Measurements from ENCODE around the gene TMEM51. TPM values are rescaled to one million over a fixed set of nuclear protein-coding genes. Genes with fewer than 3 reads are reported as not detected.

TMEM51 gene
- total RNA-seq, 1 experiment from 2014 or later, result 10.4 TPM

GRCh38 chr1:15160626-15161025, 7.1 kb downstream of the TMEM51 start (continued):
- TF ChIP-seq, protein P1, sequence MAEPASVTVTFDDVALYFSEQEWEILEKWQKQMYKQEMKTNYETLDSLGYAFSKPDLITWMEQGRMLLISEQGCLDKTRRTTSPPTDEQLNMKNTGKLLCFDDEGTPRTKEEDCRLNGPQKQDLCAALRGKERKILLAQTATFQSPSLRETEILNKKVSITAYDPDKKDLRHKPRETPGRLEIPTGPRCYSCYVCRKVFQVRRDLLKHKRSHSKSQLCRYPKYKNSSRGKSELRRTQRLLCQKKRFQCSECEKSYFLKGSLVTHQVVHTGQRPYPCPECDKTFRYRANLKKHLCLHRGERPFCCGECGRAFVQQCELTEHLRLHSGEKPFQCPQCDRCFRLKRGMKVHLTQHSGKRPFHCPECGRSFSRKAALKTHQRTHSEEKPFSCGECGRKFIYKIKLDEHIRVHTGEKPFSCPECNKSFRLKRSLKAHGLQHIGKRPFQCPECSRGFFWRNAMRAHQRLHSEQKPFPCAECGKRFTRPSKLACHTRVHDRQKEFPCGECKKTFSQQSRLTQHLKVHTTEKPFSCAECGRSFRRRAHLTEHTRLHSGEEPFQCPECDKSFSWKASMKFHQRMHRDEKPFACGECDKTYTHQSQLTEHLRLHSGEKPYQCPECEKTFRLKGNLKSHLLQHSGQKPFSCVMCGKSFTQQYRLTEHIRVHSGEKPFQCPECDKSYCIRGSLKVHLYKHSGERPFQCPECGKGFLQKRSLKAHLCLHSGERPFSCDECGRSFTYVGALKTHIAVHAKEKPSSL (CRISPR knock-in tag; conservative IDR thresholded peaks at IDR 0.05), result no peak

DNA sequence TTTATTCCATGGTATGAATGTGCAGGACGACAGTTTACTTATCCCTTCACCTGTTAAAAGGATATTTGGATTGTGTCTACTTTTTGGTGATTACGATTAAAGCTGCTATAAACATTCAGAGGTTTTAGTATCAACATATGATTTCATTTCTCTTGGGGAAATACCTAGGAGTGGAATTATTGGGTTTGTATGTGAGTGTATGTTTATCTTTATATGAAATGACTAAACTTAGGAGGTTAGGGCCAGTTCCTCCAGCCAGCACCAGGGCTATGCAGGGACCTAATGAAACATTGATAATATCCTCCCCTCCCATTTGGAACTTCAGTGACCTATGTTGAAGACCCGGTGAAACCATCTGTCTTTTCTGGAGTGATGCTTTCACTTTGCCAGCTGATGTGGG, 13.8 kb downstream of the TMEM51 start:
- no peaks in the 10 kb centered on the region for H3K27me3 Mint-ChIP-seq (ENCODE audit: low read depth)
- H3K27ac Mint-ChIP-seq, result no peak overlapping the region
- ChIA-PET CTCF (no interaction called here), POLR2A (no interaction called here)
- no peak overlapping the region for H3K4me3 Mint-ChIP-seq
- 0 out of 2 replicates have a peak, but pooled peaks cover 3% of the 10 kb centered on the region for H3K9me3 Mint-ChIP-seq
- H3K4me1 Mint-ChIP-seq, result peaks cover 32% of the 10 kb centered on the region
- DNase-seq (ENCODE audit: low spot score) (no peak), ATAC-seq (no peak)
- H3K36me3 Mint-ChIP-seq, result peaks cover 5% of the 10 kb centered on the region; the same call in 1 of the 2 replicates
- TF ChIP-seq SMAD3 (CRISPR knock-in tag; IDR thresholded peaks at IDR 0.05; ENCODE audit: borderline replicate concordance), result no peak
- no peak for TF ChIP-seq SMAD4 (CRISPR knock-in tag; IDR thresholded peaks at IDR 0.05)
- no peak for TF ChIP-seq ZBTB21 (CRISPR knock-in tag; IDR thresholded peaks at IDR 0.05; ENCODE audit: borderline replicate concordance)
- TF ChIP-seq, protein P2, sequence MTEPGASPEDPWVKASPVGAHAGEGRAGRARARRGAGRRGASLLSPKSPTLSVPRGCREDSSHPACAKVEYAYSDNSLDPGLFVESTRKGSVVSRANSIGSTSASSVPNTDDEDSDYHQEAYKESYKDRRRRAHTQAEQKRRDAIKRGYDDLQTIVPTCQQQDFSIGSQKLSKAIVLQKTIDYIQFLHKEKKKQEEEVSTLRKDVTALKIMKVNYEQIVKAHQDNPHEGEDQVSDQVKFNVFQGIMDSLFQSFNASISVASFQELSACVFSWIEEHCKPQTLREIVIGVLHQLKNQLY (CRISPR knock-in tag; IDR thresholded peaks at IDR 0.05), result no peak
- TF ChIP-seq MXD4 (CRISPR knock-in tag; IDR thresholded peaks at IDR 0.05; ENCODE audit: borderline replicate concordance), result no peak
- no peak for TF ChIP-seq JAZF1 (CRISPR knock-in tag; IDR thresholded peaks at IDR 0.05)
- no peak for TF ChIP-seq FOXK1 (CRISPR knock-in tag; IDR thresholded peaks at IDR 0.05)
- no peak for TF ChIP-seq NFATC4 (CRISPR knock-in tag; IDR thresholded peaks at IDR 0.05)
- TF ChIP-seq, protein P3, sequence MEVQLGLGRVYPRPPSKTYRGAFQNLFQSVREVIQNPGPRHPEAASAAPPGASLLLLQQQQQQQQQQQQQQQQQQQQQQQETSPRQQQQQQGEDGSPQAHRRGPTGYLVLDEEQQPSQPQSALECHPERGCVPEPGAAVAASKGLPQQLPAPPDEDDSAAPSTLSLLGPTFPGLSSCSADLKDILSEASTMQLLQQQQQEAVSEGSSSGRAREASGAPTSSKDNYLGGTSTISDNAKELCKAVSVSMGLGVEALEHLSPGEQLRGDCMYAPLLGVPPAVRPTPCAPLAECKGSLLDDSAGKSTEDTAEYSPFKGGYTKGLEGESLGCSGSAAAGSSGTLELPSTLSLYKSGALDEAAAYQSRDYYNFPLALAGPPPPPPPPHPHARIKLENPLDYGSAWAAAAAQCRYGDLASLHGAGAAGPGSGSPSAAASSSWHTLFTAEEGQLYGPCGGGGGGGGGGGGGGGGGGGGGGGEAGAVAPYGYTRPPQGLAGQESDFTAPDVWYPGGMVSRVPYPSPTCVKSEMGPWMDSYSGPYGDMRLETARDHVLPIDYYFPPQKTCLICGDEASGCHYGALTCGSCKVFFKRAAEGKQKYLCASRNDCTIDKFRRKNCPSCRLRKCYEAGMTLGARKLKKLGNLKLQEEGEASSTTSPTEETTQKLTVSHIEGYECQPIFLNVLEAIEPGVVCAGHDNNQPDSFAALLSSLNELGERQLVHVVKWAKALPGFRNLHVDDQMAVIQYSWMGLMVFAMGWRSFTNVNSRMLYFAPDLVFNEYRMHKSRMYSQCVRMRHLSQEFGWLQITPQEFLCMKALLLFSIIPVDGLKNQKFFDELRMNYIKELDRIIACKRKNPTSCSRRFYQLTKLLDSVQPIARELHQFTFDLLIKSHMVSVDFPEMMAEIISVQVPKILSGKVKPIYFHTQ (CRISPR knock-in tag; IDR thresholded peaks at IDR 0.05), result no peak
- no peak for TF ChIP-seq ATF1 (CRISPR knock-in tag; IDR thresholded peaks at IDR 0.05)
- TF ChIP-seq, protein P4, sequence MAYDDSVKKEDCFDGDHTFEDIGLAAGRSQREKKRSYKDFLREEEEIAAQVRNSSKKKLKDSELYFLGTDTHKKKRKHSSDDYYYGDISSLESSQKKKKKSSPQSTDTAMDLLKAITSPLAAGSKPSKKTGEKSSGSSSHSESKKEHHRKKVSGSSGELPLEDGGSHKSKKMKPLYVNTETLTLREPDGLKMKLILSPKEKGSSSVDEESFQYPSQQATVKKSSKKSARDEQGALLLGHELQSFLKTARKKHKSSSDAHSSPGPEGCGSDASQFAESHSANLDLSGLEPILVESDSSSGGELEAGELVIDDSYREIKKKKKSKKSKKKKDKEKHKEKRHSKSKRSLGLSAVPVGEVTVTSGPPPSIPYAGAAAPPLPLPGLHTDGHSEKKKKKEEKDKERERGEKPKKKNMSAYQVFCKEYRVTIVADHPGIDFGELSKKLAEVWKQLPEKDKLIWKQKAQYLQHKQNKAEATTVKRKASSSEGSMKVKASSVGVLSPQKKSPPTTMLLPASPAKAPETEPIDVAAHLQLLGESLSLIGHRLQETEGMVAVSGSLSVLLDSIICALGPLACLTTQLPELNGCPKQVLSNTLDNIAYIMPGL (CRISPR knock-in tag; IDR thresholded peaks at IDR 0.05), result no peak
- TF ChIP-seq NR3C1 (CRISPR knock-in tag; conservative IDR thresholded peaks at IDR 0.05; ENCODE audit: low read depth), result no peak
- no peak for TF ChIP-seq SP1 (CRISPR knock-in tag; conservative IDR thresholded peaks at IDR 0.05)
- no peak for TF ChIP-seq TEAD1 (CRISPR knock-in tag; IDR thresholded peaks at IDR 0.05)
- TF ChIP-seq GTF2I (CRISPR knock-in tag; conservative IDR thresholded peaks at IDR 0.05), result no peak
- TF ChIP-seq ELF4 (CRISPR knock-in tag; IDR thresholded peaks at IDR 0.05; ENCODE audit: low read depth), result no peak
- no peak for TF ChIP-seq ZNF138 (CRISPR knock-in tag; conservative IDR thresholded peaks at IDR 0.05)
- TF ChIP-seq PRDM15 (CRISPR knock-in tag; IDR thresholded peaks at IDR 0.05), result no peak
- TF ChIP-seq RELA (CRISPR knock-in tag; IDR thresholded peaks at IDR 0.05; ENCODE audit: borderline replicate concordance), result no peak
- no peak for TF ChIP-seq ESRRA (CRISPR knock-in tag; IDR thresholded peaks at IDR 0.05; ENCODE audit: borderline replicate concordance)
